ENCODE measurements around the gene SORCS2. TPM values are rescaled to one million over a fixed set of nuclear protein-coding genes. Genes with fewer than 3 reads are reported as not detected.

SORCS2 gene
- total and polyA plus RNA-seq, 2 experiments from 2014 or later = 0.92 to 6.9 TPM

GRCh38 chr4:7369511-7369910 is 177.2 kb downstream of the SORCS2 start:
- Histone ChIP-seq H3K4me3 (no peak overlapping the region), H3K9me3 (ENCODE audit: low read depth) (no peaks in the 10 kb centered on the region), H3K36me3 (no peaks in the 10 kb centered on the region), H3K27me3 (no peaks in the 10 kb centered on the region), H3K4me1 (ENCODE audit: low read depth) (no peaks in the 10 kb centered on the region), H3K27ac (no peak overlapping the region)
- DNase-seq (ENCODE audit: low read depth in 1 of 2, low spot score in 1 of 2) = no peak
- TF ChIP-seq, protein P1, sequence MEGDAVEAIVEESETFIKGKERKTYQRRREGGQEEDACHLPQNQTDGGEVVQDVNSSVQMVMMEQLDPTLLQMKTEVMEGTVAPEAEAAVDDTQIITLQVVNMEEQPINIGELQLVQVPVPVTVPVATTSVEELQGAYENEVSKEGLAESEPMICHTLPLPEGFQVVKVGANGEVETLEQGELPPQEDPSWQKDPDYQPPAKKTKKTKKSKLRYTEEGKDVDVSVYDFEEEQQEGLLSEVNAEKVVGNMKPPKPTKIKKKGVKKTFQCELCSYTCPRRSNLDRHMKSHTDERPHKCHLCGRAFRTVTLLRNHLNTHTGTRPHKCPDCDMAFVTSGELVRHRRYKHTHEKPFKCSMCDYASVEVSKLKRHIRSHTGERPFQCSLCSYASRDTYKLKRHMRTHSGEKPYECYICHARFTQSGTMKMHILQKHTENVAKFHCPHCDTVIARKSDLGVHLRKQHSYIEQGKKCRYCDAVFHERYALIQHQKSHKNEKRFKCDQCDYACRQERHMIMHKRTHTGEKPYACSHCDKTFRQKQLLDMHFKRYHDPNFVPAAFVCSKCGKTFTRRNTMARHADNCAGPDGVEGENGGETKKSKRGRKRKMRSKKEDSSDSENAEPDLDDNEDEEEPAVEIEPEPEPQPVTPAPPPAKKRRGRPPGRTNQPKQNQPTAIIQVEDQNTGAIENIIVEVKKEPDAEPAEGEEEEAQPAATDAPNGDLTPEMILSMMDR (IDR thresholded peaks at IDR 0.05; ENCODE audit: low read depth, low read length) = no peak

GRCh38 chr4:7370038-7370437 is 177.7 kb downstream of the SORCS2 start:
- Histone ChIP-seq H3K4me1 (ENCODE audit: low read depth) (no peaks in the 10 kb centered on the region), H3K27ac (no peak overlapping the region), H3K36me3 (no peaks in the 10 kb centered on the region), H3K4me3 (no peak overlapping the region), H3K9me3 (ENCODE audit: low read depth) (no peaks in the 10 kb centered on the region), H3K27me3 (no peaks in the 10 kb centered on the region)
- no peak for DNase-seq (ENCODE audit: low read depth in 1 of 2, low spot score in 1 of 2)
- TF ChIP-seq, protein P1 (IDR thresholded peaks at IDR 0.05; ENCODE audit: low read depth, low read length) = no peak

DNA sequence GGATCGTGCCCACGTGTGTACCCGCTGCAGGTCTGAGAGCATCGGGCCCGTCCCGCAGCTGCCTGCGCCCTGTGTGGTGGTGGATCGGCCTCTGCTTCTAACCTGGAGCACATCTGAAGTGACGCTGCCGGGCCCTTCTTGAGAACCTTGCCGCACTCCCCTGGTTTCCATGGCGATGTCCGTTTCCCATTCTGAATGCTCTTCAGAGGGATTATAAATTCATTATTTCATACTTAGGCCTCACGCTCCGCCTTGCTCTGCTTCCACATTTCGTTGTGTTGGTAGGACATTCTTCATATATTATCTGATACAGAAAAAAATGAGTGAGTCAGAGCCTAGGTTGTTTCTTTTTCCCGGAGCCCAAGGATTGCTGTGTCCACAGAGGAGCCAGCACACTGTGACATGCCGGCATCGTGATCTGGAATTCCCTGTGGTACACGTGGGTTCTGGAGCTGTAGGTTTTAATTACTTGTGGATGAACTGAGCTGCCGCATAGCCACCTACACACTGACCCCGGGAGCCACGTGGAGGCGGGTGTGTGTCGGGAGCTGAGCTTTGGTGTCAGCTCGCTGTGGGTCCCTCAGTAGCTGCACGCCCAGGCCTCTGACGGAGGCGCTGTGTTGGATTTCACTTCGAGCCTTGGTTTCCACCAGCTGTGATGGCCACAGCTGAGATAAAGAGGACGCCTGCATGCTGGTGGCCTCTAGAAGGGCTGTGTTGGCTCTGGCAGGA is 179.0 kb downstream of the SORCS2 start:
- Histone ChIP-seq H3K27me3 (no peaks in the 10 kb centered on the region), H3K9me3 (ENCODE audit: low read depth) (no peaks in the 10 kb centered on the region), H3K27ac (no peak overlapping the region)

GRCh38 chr4:7372673-7373072 is 180.3 kb downstream of the SORCS2 start:
- TF ChIP-seq, protein P1 (IDR thresholded peaks at IDR 0.05; ENCODE audit: low read depth, low read length) = no peak
- DNase-seq (ENCODE audit: low read depth in 1 of 2, low spot score in 1 of 2) = peak in 1 of 2 donors; percentile 23
- H3K4me1 ChIP-seq (ENCODE audit: low read depth) = no peaks in the 10 kb centered on the region
- H3K4me3 ChIP-seq = no peak overlapping the region
- H3K9me3 ChIP-seq (ENCODE audit: low read depth) = no peaks in the 10 kb centered on the region
- no peak overlapping the region for H3K27ac ChIP-seq
- no peaks in the 10 kb centered on the region for H3K36me3 ChIP-seq
- no peaks in the 10 kb centered on the region for H3K27me3 ChIP-seq

More for the DNA sequence above, 179.0 kb downstream of the SORCS2 start:
- no peak overlapping the region for H3K4me3 ChIP-seq
- TF ChIP-seq, protein P1 (IDR thresholded peaks at IDR 0.05; ENCODE audit: low read depth, low read length) = no peak
- H3K36me3 ChIP-seq = no peaks in the 10 kb centered on the region
- peak in 1 of 2 donors; percentile 50 for DNase-seq (ENCODE audit: low read depth in 1 of 2, low spot score in 1 of 2)
- H3K4me1 ChIP-seq (ENCODE audit: low read depth) = no peaks in the 10 kb centered on the region

DNA sequence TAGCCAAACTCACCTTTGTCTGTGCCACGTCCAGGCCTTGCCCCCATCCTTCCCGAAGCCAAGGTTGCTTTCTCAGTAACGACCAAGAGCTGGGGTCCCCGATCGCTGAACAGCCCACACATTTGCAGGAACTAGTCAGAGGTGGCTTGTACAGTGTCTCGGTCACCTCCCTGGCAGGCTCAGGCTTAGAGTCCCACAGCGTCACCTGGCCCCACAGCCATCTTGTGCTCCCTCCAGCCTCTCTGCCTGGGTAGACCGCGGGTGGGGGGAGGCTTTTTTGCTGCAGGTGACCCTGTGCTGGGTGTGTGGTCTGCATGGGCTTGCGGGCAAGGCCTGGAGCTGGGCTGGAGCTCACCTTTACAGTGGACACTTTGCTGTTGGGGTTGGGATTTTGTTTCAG is 182.2 kb downstream of the SORCS2 start:
- Histone ChIP-seq H3K36me3 (no peaks in the 10 kb centered on the region), H3K27ac (no peak overlapping the region), H3K4me3 (no peak overlapping the region), H3K9me3 (ENCODE audit: low read depth) (no peaks in the 10 kb centered on the region), H3K27me3 (no peaks in the 10 kb centered on the region), H3K4me1 (ENCODE audit: low read depth) (no peaks in the 10 kb centered on the region)
- TF ChIP-seq, protein P1 (IDR thresholded peaks at IDR 0.05; ENCODE audit: low read depth, low read length) = no peak
- DNase-seq (ENCODE audit: low read depth in 1 of 2, low spot score in 1 of 2) = no peak

All from cardiac muscle cell (in vitro differentiated cells and primary cell).